Measurements from ENCODE around the gene MAFG. TPM values are rescaled to one million over a fixed set of nuclear protein-coding genes. Genes with fewer than 3 reads are reported as not detected.

The MAFG gene
- total and polyA plus RNA-seq, 2 donors (not counting 3 experiments of a cell fraction or from before 2014, with no cell fraction given), result 27.6 to 35.0 TPM

DNA sequence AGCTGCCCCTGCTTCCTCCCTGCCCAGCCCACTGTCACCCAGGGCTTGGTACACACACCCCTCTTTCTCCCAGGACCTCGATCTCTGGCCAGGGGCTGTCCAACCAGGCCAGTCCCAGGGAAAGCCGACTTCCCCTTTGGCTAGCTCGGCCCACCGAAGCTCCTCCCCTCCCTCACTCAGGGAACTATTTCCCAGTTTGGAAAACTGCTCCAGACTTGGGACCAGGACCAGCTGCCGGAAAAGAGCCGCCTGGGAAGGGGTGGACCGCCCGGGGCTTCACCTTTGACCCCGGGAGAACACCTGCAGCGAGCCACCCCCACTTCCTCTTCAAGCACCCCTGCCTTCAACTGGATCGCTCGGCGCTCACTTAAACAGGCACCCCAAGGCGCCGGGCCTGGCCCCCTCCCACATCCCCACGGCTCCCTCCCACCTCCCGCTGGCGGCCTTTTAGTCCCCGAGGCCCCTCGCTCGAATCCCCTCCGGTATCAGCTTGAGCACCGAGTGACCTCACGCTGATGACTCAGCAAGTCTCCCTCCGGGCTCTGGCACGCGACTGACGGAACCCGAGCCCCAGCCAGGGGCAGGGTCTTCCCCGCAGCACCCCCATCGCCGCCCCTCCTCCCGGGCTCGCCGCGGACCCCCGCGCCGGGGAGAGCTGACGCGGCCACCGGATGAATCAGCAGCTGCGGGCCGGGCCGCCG is 934 bp downstream of the MAFG start:
- H3K27me3 ChIP-seq (ENCODE audit: control insufficient read depth in 2 of 2, insufficient read depth in 2 of 2, low read length in 2 of 2), result no peaks in the 10 kb centered on the region
- peaks cover 53% of the 10 kb centered on the region for H3K79me2 ChIP-seq (ENCODE audit: control insufficient read depth, insufficient read depth, low read length)
- H3K4me2 ChIP-seq (ENCODE audit: insufficient read depth, low read length), result peak overlapping the region; percentile 79
- intact Hi-C loops (cut with micrococcal nuclease), result loop anchor here (1.0 to 5.0 kb wide), 6 partner anchors 11 to 228 kb away; partner anchors contain the start of genes CENPX, LRRC45, P4HB and PCYT2
- no peaks in the 10 kb centered on the region for H3K9me3 ChIP-seq (replicated peaks; ENCODE audit: control insufficient read depth, insufficient read depth, low read length)
- H3K9ac ChIP-seq (replicated peaks; ENCODE audit: extremely low read depth, insufficient read depth, low read length), result peak overlapping the region; percentile 94
- FAIRE-seq (peak; percentile 97), DNase-seq (ENCODE audit: low read depth, low spot score) (peak; percentile 74)
- dilution Hi-C loops (cut with MboI; ENCODE audit: extremely low pct_ligation_motif_present, low sequenced_read_pairs), result no loop called here
- peaks cover 17% of the 10 kb centered on the region for H3K4me1 ChIP-seq (ENCODE audit: control insufficient read depth, extremely low read depth, insufficient read depth, low read length)
- CTCF ChIA-PET, result interaction anchor here (1.1 to 3.0 kb wide), 8 partner anchors 9 to 104 kb away, joined by 3 to 24 read pairs (median 8); partner anchors contain the start of gene NOTUM
- H2AFZ ChIP-seq (ENCODE audit: low read depth, low read length), result no peak overlapping the region
- H4K20me1 ChIP-seq (replicated peaks; ENCODE audit: control insufficient read depth, extremely low read depth, insufficient read depth, low read length), result no peaks in the 10 kb centered on the region
- POLR2A ChIA-PET, result interaction anchor here (0.6 to 1.2 kb wide), 4 partner anchors 9 to 279 kb away, joined by 3 to 10 read pairs (median 4); partner anchors contain the start of gene ANAPC11
- H3K36me3 ChIP-seq (ENCODE audit: control insufficient read depth in 2 of 2, extremely low read depth in 1 of 2, insufficient read depth in 2 of 2, low read length in 2 of 2), result peaks cover 0 to 8% of the 10 kb centered on the region in 2 experiments
- no peaks in the 10 kb centered on the region for H3K9me1 ChIP-seq (replicated peaks; ENCODE audit: control insufficient read depth, extremely low read depth, insufficient read depth, low read length)
- H3K4me3 ChIP-seq (replicated peaks in 1 of 3; ENCODE audit: insufficient read depth in 1 of 3, low read depth in 1 of 3, low read length in 3 of 3), result peak overlapping the region; percentile 17 to 64 (median 49)
- H3K27ac ChIP-seq (ENCODE audit: insufficient read depth, low read depth, low read length), result peak overlapping the region; percentile 77
- BruUV-seq (replicated peaks), result TSS peak; percentile 78
- TF ChIP-seq GATA2 (IDR thresholded peaks at IDR 0.05; ENCODE audit: insufficient read depth, insufficient read length, low read depth, low read length) (no peak), FOS (IDR thresholded peaks at IDR 0.05; ENCODE audit: borderline replicate concordance, insufficient read depth, low read length) (peak; percentile 53), JUN (IDR thresholded peaks at IDR 0.05; ENCODE audit: borderline replicate concordance, insufficient read depth, insufficient read length, low read depth) (no peak), MYC (IDR thresholded peaks at IDR 0.05; ENCODE audit: low read depth, low read length) (no peak), POLR2A (IDR thresholded peaks at IDR 0.05; ENCODE audit: low read depth, low read length) (peak; percentile 4), POLR2AphosphoS5 (IDR thresholded peaks at IDR 0.05; ENCODE audit: insufficient read depth, low read depth, low read length) (peak; percentile 54), EZH2 (IDR thresholded peaks at IDR 0.05; ENCODE audit: borderline replicate concordance, low read depth, low read length, severe bottlenecking) (no peak)
- TF ChIP-seq, protein P1, sequence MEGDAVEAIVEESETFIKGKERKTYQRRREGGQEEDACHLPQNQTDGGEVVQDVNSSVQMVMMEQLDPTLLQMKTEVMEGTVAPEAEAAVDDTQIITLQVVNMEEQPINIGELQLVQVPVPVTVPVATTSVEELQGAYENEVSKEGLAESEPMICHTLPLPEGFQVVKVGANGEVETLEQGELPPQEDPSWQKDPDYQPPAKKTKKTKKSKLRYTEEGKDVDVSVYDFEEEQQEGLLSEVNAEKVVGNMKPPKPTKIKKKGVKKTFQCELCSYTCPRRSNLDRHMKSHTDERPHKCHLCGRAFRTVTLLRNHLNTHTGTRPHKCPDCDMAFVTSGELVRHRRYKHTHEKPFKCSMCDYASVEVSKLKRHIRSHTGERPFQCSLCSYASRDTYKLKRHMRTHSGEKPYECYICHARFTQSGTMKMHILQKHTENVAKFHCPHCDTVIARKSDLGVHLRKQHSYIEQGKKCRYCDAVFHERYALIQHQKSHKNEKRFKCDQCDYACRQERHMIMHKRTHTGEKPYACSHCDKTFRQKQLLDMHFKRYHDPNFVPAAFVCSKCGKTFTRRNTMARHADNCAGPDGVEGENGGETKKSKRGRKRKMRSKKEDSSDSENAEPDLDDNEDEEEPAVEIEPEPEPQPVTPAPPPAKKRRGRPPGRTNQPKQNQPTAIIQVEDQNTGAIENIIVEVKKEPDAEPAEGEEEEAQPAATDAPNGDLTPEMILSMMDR (IDR thresholded peaks at IDR 0.05; ENCODE audit: extremely low read depth in 1 of 2, insufficient read depth in 1 of 2, low read depth in 1 of 2, low read length in 2 of 2), result no peak
- TF ChIP-seq, protein P2, sequence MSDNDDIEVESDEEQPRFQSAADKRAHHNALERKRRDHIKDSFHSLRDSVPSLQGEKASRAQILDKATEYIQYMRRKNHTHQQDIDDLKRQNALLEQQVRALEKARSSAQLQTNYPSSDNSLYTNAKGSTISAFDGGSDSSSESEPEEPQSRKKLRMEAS (IDR thresholded peaks at IDR 0.05; ENCODE audit: insufficient read depth, insufficient read length), result no peak

Measured in endothelial cell of umbilical vein (primary cell).